HepG2 (cell line): ENCODE data around the gene SELENOT. TPM values are rescaled to one million over a fixed set of nuclear protein-coding genes. Genes with fewer than 3 reads are reported as not detected.
A peak's percentile ranks its signal among the peaks of the same experiment; 100 is the strongest.

Experiments
- ATAC-seq: fragments of 200-7000 bp; cut with Tn5 transposase; 3 replicates; pipeline ENCODE4 v1.9.1; 2020; ENCODE audit warnings: mild to moderate bottlenecking, moderate library complexity
- BruUV-seq: library from RNA; stranded (reverse); fragments of 400-500 nt; replicated peaks from 2 replicates; lab custom pipeline; 2021; lab: Mats Ljungman, UMichigan
- CTCF ChIA-PET: fragments of 300-600 bp; formaldehyde crosslinking; extraction: SDS; loops from one replicate; lab custom pipeline; 2021; ENCODE audit warnings: low total read pairs, inconsistent platforms, low intra/inter-chr PET ratio; lab: Yijun Ruan, JAX
- POLR2A ChIA-PET: fragments of 350-600 bp; sonication (Branson Sonifier 250); formaldehyde crosslinking; loops from one replicate; lab custom pipeline; 2020; ENCODE audit warnings: antibody characterized with exemption, inconsistent platforms; lab: Yijun Ruan, JAX
- DNase-seq: peaks from one replicate; pipeline ENCODE4 v3.0.0-alpha.2; 2015; ENCODE audit warnings: low spot score
- FAIRE-seq: peaks from 3 replicates; lab custom pipeline; 2011; peaks lifted over from hg19 to GRCh38; lab: Jason Lieb, UNC
- H2AFZ ChIP-seq: one replicate; pipeline ENCODE4 v1.6.1; 2011; ENCODE audit warnings: low read length, inconsistent platforms
- H3K27ac ChIP-seq: fragments of 300-600 bp; 3 replicates; pipeline ENCODE4 v1.8.0; 2011; ENCODE audit warnings: mixed run types, mild to moderate bottlenecking, mixed read lengths, low read length, inconsistent platforms; ENCODE audit not compliant: insufficient read depth; ENCODE audit errors: extremely low read length
- H3K27me3 ChIP-seq, 2 experiments: fragments of 200-600 bp in 1 of 2; 2 replicates in 1 of 2; 3 replicates in 1 of 2; pipeline versions ENCODE4 v1.6.0 to v1.8.0; 2011; ENCODE audit warnings: low read length in 2 of 2, mild to moderate bottlenecking in 2 of 2, moderate library complexity in 2 of 2, inconsistent platforms in 1 of 2; ENCODE audit not compliant: insufficient read depth in 2 of 2, control insufficient read depth in 1 of 2
- H3K36me3 ChIP-seq, 2 experiments: fragments of 200-600 bp in 1 of 2; replicated peaks in 1 of 2; 2 replicates in 1 of 2; 3 replicates in 1 of 2; pipeline versions ENCODE4 v1.5.1 to v1.8.0; 2011; ENCODE audit warnings: low read length in 2 of 2, inconsistent platforms in 1 of 2; ENCODE audit not compliant: insufficient read depth in 2 of 2, control insufficient read depth in 1 of 2
- H3K4me1 ChIP-seq: 2 replicates; pipeline ENCODE4 v1.5.1; 2012; ENCODE audit warnings: low read length, inconsistent platforms; ENCODE audit not compliant: insufficient read depth
- H3K4me2 ChIP-seq: 2 replicates; pipeline ENCODE4 v1.6.0; 2011; ENCODE audit warnings: low read depth, low read length, inconsistent platforms
- H3K4me3 ChIP-seq, 3 experiments: fragments of 200-600 bp in 1 of 3; sonication (generic), shearing (Covaris generic) in 1 of 3; replicated peaks in 1 of 3; 2 replicates each; pipeline ENCODE4 v1.5.1; 2011 to 2016; ENCODE audit warnings: low read length in 3 of 3, inconsistent platforms in 2 of 3, low read depth in 2 of 3, mild to moderate bottlenecking in 2 of 3, control low read depth in 1 of 3, mixed read lengths in 1 of 3; ENCODE audit not compliant: insufficient read depth in 1 of 3
- H3K79me2 ChIP-seq: one replicate; pipeline ENCODE4 v1.6.1; 2011; ENCODE audit warnings: low read length, inconsistent platforms; ENCODE audit not compliant: insufficient read depth
- H3K9ac ChIP-seq: 2 replicates; pipeline ENCODE4 v1.6.0; 2011; ENCODE audit warnings: mild to moderate bottlenecking, low read depth, low read length, inconsistent platforms; ENCODE audit not compliant: insufficient read depth
- H3K9me3 ChIP-seq: 2 replicates; pipeline ENCODE4 v1.5.1; 2012; ENCODE audit warnings: mild to moderate bottlenecking, low read length
- H4K20me1 ChIP-seq: 2 replicates; pipeline ENCODE4 v1.6.0; 2011; ENCODE audit warnings: inconsistent platforms, mild to moderate bottlenecking, low read length, moderate library complexity; ENCODE audit not compliant: insufficient read depth
- MTF2 ChIP-seq: sonication (generic); formaldehyde crosslinking; IDR thresholded peaks from 2 replicates; pipeline ENCODE4 v1.5.0; 2020; ENCODE audit warnings: missing genetic modification reagents, borderline replicate concordance
- PATZ1 ChIP-seq: sonication (generic); formaldehyde crosslinking; IDR thresholded peaks from 2 replicates; pipeline ENCODE4 v1.4.0; 2020; ENCODE audit warnings: missing genetic modification reagents
- SIN3B ChIP-seq: fragments of 150-350 bp; IDR thresholded peaks from 2 replicates; pipeline ENCODE4 v1.6.1; 2014; ENCODE audit warnings: low read length
- ZBTB7B ChIP-seq: sonication (generic); formaldehyde crosslinking; IDR thresholded peaks from 2 replicates; pipeline ENCODE4 v1.4.0; 2020; ENCODE audit warnings: missing genetic modification reagents
- ZNF142 ChIP-seq: sonication (generic); formaldehyde crosslinking; IDR thresholded peaks from 2 replicates; pipeline ENCODE4 v1.4.0; 2020; ENCODE audit warnings: missing genetic modification reagents
- ZNF256 ChIP-seq: sonication (generic); formaldehyde crosslinking; conservative IDR thresholded peaks from 2 replicates; pipeline ENCODE4 v1.4.0; 2020; ENCODE audit warnings: missing genetic modification reagents
- ZNF703 ChIP-seq: sonication (generic); formaldehyde crosslinking; IDR thresholded peaks from 2 replicates; pipeline ENCODE4 v1.5.1; 2020; ENCODE audit warnings: missing genetic modification reagents, mild to moderate bottlenecking, moderate library complexity, borderline replicate concordance
- ZNF747 ChIP-seq: sonication (generic); formaldehyde crosslinking; IDR thresholded peaks from 2 replicates; pipeline ENCODE4 v1.8.1; 2023; ENCODE audit warnings: missing genetic modification reagents, mild to moderate bottlenecking, borderline replicate concordance
- WGBS: methylation state at CpG from one replicate; pipeline ENCODE4 v1.1.6; 2017; ENCODE audit warnings: low lambda C conversion rate; 5-methylcytosine and 5-hydroxymethylcytosine counted together
- in situ Hi-C: cut with HindIII; loops from 2 replicates; pipeline ENCODE4 v1.10.0; 2017; ENCODE audit warnings: low pct_unique_long_range_greater_than_20kb; ENCODE audit not compliant: extremely low pct_ligation_motif_present
- intact Hi-C: fragments of 100-400 bp; cut with micrococcal nuclease; formaldehyde crosslinking; loops from one replicate; pipeline ENCODE4 v1.10.0; 2022; ENCODE audit not compliant: unreplicated experiment
- polyA plus RNA-seq, 8 experiments: library from polyadenylated mRNA; depleted of rRNA in 3 of 8; stranded (reverse) in 7 of 8; unstranded in 1 of 8; fragments of >200 nt; fragmentation: Illumina TruSeq in 4 of 8; extraction: Trizol in 4 of 8; gene quantifications; 2 replicates each; pipeline versions ENCODE4 v1.2.1 to v1.2.3, GENCODE V29; 2011 to 2016; ENCODE audit warnings: low read depth in 4 of 8, missing spikeins in 1 of 8, mixed read lengths in 1 of 8; ENCODE audit not compliant: insufficient read depth in 1 of 8
- total RNA-seq, 5 experiments: library from RNA; depleted of rRNA; stranded (reverse); fragments of >200 nt; fragmentation: Illumina TruSeq; extraction: Trizol; gene quantifications; 2 replicates each; pipeline ENCODE4 v1.2.3, GENCODE V29; 2016; ENCODE audit warnings: low read depth in 1 of 5

Gene SELENOT
- total and polyA plus RNA-seq, 2 of the 13 experiments (the other 11 are each of a cell fraction or from before 2014, with no cell fraction given), result 122 to 273 TPM

- ChIA-PET CTCF (no interaction called here), POLR2A (interaction anchor here (1.4 kb wide), 1 partner anchor 25 kb away, joined by 4 read pairs; the partner anchor contains the start of gene SELENOT)
- in situ Hi-C loops, result no loop called here
- no peak overlapping the region for H3K9ac ChIP-seq
- H3K4me2 ChIP-seq, result no peak overlapping the region
- no peak overlapping the region for H3K27ac ChIP-seq
- no peak overlapping the region for H3K4me3 ChIP-seq
- ATAC-seq (peak; percentile 37; the same call in 1 of the 3 replicates), DNase-seq (no peak), FAIRE-seq (no peak)
- WGBS, result 97% methylated on average over 1 of the region's 1 CpG
- TF ChIP-seq ZBTB7B (CRISPR knock-in tag), result no peak
- H3K79me2 ChIP-seq, result no peaks in the 10 kb centered on the region
- H3K9me3 ChIP-seq, result no peaks in the 10 kb centered on the region
- H3K4me1 ChIP-seq, result no peaks in the 10 kb centered on the region
- no peaks in the 10 kb centered on the region for H3K27me3 ChIP-seq
- no peaks in the 10 kb centered on the region; the same call in 1 of the 2 replicates for H4K20me1 ChIP-seq
- peaks cover 10 to 59% of the 10 kb centered on the region in 2 experiments for H3K36me3 ChIP-seq
- H2AFZ ChIP-seq, result no peak overlapping the region
- no TSS peak for BruUV-seq
- intact Hi-C loops, result no loop called here
Observed at GRCh38 chr3:150577855-150578254, 25.3 kb upstream of the SELENOT start.

GRCh38 chr3:150581174-150581573 lies 21.9 kb upstream of the SELENOT start:
- Histone ChIP-seq H3K9ac (no peak overlapping the region), H3K4me3 (no peak overlapping the region), H3K9me3 (no peaks in the 10 kb centered on the region), H3K36me3 (peaks cover 6 to 64% of the 10 kb centered on the region in 2 experiments), H4K20me1 (no peaks in the 10 kb centered on the region; the same call in 1 of the 2 replicates), H3K27me3 (no peaks in the 10 kb centered on the region), H2AFZ (no peak overlapping the region), H3K79me2 (no peaks in the 10 kb centered on the region), H3K4me1 (no peaks in the 10 kb centered on the region), H3K4me2 (no peak overlapping the region), H3K27ac (no peak overlapping the region)
- ATAC-seq (no peak), DNase-seq (no peak), FAIRE-seq (no peak)
- POLR2A ChIA-PET, result no interaction called here
- intact Hi-C loops (no loop called here), in situ Hi-C loops (no loop called here)
- no TSS peak for BruUV-seq
- CTCF ChIA-PET, result no interaction called here
- TF ChIP-seq MTF2 (no peak), SIN3B (no peak), ZNF142 (CRISPR knock-in tag) (no peak), ZNF747 (no peak), ZNF703 (CRISPR knock-in tag) (no peak), PATZ1 (CRISPR knock-in tag) (no peak), ZNF256 (no peak)
